ENCODE measurements around the gene INHBA. TPM values are rescaled to one million over a fixed set of nuclear protein-coding genes. Genes with fewer than 3 reads are reported as not detected.

Gene INHBA
- total RNA-seq, 2 donors from 2014 or later, result not detected

- no peak for TF ChIP-seq CTCF (conservative IDR thresholded peaks at IDR 0.05)
- H3K4me1 ChIP-seq (ENCODE audit: control insufficient read depth, insufficient read depth, low read length), result no peaks in the 10 kb centered on the region
- DNase-seq, result no peak
- H3K36me3 ChIP-seq (ENCODE audit: control insufficient read depth, insufficient read depth, low read length), result no peaks in the 10 kb centered on the region
- H3K27ac ChIP-seq (ENCODE audit: low read depth, low read length), result no peak overlapping the region
- H3K27me3 ChIP-seq (ENCODE audit: control insufficient read depth, insufficient read depth, low read length, poor library complexity, severe bottlenecking), result no peaks in the 10 kb centered on the region
- no peak overlapping the region for H3K4me3 ChIP-seq (ENCODE audit: low read length)
- no peaks in the 10 kb centered on the region for H3K9me3 Mint-ChIP-seq
- H3K9ac ChIP-seq (ENCODE audit: extremely low read depth, low read length, poor library complexity, severe bottlenecking), result no peak overlapping the region
- H3K27me3 Mint-ChIP-seq (ENCODE audit: insufficient read depth), result no peaks in the 10 kb centered on the region
- H3K27ac Mint-ChIP-seq, result no peak overlapping the region
- 90 to 100% methylated on average over 2 of the region's 3 CpGs for WGBS, 2 experiments (ENCODE audit: insufficient coverage in 1 of 2, insufficient read length in 1 of 2)
- H3K36me3 Mint-ChIP-seq (ENCODE audit: low read depth), result no peaks in the 10 kb centered on the region
- H3K9me3 ChIP-seq (ENCODE audit: control insufficient read depth, low read length), result no peaks in the 10 kb centered on the region
- peaks cover 4% of the 10 kb centered on the region for H3K4me1 Mint-ChIP-seq
- no peak overlapping the region for H3K4me3 Mint-ChIP-seq
These were observed 32.3 kb upstream of the INHBA start for GRCh38 chr7:41735206-41735605.

- no peak overlapping the region for H3K27ac ChIP-seq (ENCODE audit: low read depth, low read length)
These were observed 30.0 kb upstream of the INHBA start for GRCh38 chr7:41732843-41733306.

GRCh38 chr7:41732436-41732785, 29.5 kb upstream of the INHBA start:
- no peak for DNase-seq
- H3K27ac ChIP-seq (ENCODE audit: low read depth, low read length), result no peak overlapping the region
- Mint-ChIP-seq H3K4me1 (peaks cover 4% of the 10 kb centered on the region), H3K27ac (no peak overlapping the region), H3K4me3 (no peak overlapping the region), H3K36me3 (ENCODE audit: low read depth) (no peaks in the 10 kb centered on the region), H3K9me3 (no peaks in the 10 kb centered on the region), H3K27me3 (ENCODE audit: insufficient read depth) (no peaks in the 10 kb centered on the region)
- WGBS, 2 experiments (ENCODE audit: insufficient coverage in 1 of 2, insufficient read length in 1 of 2), result 72% methylated on average over 3 of the region's 3 CpGs; no CpG with 5 or more reads in 1 of the 2 experiments
- H3K27me3 ChIP-seq (ENCODE audit: control insufficient read depth, insufficient read depth, low read length, poor library complexity, severe bottlenecking), result no peaks in the 10 kb centered on the region
- H3K9me3 ChIP-seq (ENCODE audit: control insufficient read depth, low read length), result no peaks in the 10 kb centered on the region
- no peak for TF ChIP-seq CTCF (conservative IDR thresholded peaks at IDR 0.05)
- no peak overlapping the region for H3K9ac ChIP-seq (ENCODE audit: extremely low read depth, low read length, poor library complexity, severe bottlenecking)
- no peaks in the 10 kb centered on the region for H3K4me1 ChIP-seq (ENCODE audit: control insufficient read depth, insufficient read depth, low read length)
- H3K4me3 ChIP-seq (ENCODE audit: low read length), result no peak overlapping the region
- no peaks in the 10 kb centered on the region for H3K36me3 ChIP-seq (ENCODE audit: control insufficient read depth, insufficient read depth, low read length)

More at GRCh38 chr7:41732843-41733306, 30.0 kb upstream of the INHBA start:
- no peak for TF ChIP-seq CTCF (conservative IDR thresholded peaks at IDR 0.05)
- Mint-ChIP-seq H3K4me3 (no peak overlapping the region), H3K36me3 (ENCODE audit: low read depth) (no peaks in the 10 kb centered on the region), H3K4me1 (peaks cover 4% of the 10 kb centered on the region), H3K27ac (no peak overlapping the region), H3K9me3 (no peaks in the 10 kb centered on the region), H3K27me3 (ENCODE audit: insufficient read depth) (no peaks in the 10 kb centered on the region)
- Histone ChIP-seq H3K9me3 (ENCODE audit: control insufficient read depth, low read length) (no peaks in the 10 kb centered on the region), H3K27me3 (ENCODE audit: control insufficient read depth, insufficient read depth, low read length, poor library complexity, severe bottlenecking) (no peaks in the 10 kb centered on the region), H3K4me3 (ENCODE audit: low read length) (no peak overlapping the region), H3K36me3 (ENCODE audit: control insufficient read depth, insufficient read depth, low read length) (no peaks in the 10 kb centered on the region), H3K9ac (ENCODE audit: extremely low read depth, low read length, poor library complexity, severe bottlenecking) (no peak overlapping the region), H3K4me1 (ENCODE audit: control insufficient read depth, insufficient read depth, low read length) (no peaks in the 10 kb centered on the region)
- WGBS, 2 experiments (ENCODE audit: insufficient coverage in 1 of 2, insufficient read length in 1 of 2), result 89 to 93% methylated on average over 7 of the region's 7 CpGs
- DNase-seq, result no peak

Measured in endodermal cell (in vitro differentiated cells).